GM18907 (cell line): Measurements from ENCODE around the gene MBTD1.
"Not testable (repeated sequence)": the region's sequence is repeated elsewhere in the genome, so short reads cannot be mapped to it uniquely, and the experiment has no call there.

ENCODE experiments used
- ATAC-seq: cut with Tn5 transposase; IDR thresholded peaks from one replicate; pipeline ENCODE4 v1.9.1; 2021; ENCODE audit warnings: mild to moderate bottlenecking, moderate library complexity; ENCODE audit not compliant: unreplicated experiment

Gene MBTD1

DNA sequence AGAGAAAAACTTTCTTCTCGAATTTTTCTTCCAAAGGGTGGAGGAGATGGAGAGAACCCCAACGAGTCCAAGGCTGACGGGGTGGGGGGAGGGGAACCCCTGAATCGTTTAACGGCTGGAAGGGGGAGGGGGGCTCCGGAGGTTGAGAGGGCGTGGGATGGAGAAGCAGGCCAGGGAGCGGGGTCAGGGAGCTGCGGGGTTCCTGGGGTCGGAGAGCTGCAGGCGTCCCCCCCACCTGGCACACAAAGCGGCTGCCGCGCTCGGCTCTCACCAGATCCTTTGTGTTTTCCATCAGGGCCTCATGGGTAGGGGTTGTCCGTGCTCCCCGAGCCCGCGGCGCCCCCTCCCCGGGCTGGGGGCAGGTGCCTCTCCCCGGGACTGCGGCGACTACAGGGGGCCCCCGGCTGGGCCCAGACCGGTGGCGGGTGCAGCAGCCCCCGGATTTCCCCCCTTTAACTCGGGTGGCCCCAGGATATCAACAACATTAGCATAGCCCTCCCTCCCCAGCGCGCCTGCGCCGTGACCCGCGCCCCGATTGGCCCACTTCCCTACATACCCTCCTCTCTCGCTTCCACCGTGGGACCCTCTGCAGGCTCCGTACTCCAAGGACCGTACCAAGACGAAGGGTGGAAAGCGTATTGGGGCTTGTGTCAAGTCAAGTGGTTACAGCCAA is at the start of gene MBTD1:
Gene MBTD1 (minus strand): TSS at position 486 of the 673 bp plus-strand sequence. CDS start 34,888 bp downstream, outside the sequence.
- peak; percentile 84 for ATAC-seq

DNA sequence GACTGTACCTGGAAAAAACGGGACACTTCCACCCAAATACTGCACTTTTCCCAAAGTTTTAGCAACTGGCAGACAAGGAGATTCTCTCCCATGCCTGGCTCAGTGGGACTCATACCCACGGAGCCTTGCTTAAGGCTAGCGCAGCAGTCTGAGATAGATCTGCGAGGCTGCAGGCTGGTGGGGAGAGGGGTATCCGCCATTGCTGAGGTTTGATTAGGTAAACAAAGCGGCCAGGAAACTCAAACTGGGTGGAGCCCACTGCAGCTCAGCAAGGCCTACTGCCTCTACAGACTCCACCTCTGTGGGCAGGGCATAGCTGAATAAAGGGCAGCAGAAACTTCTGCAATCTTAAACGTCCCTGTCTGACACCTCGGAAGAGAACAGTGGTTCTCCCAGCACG is 45.3 kb upstream of the MBTD1 start:
- no peak for ATAC-seq

DNA sequence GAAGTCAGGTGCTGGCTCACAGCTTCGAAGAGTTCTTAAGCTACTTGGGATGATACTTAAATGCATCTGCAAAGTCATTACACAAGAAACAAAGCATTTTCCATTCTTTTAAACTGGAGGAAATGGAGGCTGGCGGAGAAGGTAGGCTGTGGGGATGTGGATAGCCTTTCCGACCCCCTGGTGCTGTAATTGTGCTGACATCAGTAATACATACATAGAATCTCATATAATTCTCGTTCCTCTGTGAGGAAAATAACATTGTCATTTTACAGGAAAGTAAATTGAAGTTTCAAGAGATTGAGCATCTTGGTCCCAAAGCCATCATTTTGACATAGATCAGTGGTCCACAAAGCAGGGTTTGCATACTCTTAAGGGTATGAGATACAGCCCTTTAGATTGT is 40.0 kb upstream of the MBTD1 start:
- ATAC-seq: no peak

DNA sequence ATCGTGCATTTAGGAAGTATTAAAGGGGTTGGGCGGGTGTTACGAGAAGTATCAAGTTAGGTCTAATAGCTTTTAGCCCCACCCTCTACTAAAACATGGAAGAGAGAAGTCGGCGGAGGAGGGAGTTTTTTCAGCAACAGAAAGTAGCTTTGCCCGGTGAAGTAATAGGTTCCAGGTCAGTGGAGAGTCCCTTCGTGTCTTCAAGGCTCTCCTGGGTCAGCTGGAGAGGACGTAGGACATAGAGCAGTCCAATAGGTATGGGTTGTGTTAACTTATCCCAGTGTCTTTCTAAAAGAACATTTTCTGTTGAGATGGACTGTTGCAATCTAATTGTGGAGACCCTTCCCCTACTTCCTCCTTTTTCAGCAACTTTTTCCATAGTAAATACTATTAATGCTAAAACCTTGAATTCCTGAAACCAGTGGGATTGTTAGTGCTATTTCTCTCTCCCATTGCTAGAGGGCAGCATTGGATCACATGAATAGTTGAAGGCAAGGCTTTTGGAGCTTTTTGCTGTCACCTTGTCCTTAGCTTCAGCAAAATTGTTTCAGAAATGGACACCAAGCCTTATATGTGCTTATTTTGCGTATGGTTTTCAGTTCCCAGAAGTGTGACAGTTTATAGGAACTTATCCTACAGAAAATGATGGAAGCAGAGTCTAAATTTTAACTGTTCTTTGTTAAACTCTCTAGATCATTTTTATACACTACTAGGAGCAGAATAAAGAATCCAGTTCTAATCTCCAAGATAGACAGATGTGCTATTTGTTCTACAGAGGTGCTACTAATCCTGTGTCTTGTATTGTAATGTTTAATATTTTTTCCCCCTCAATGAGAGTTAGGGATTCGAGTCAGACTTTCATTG is 38.9 kb upstream of the MBTD1 start:
- no peak for ATAC-seq

DNA sequence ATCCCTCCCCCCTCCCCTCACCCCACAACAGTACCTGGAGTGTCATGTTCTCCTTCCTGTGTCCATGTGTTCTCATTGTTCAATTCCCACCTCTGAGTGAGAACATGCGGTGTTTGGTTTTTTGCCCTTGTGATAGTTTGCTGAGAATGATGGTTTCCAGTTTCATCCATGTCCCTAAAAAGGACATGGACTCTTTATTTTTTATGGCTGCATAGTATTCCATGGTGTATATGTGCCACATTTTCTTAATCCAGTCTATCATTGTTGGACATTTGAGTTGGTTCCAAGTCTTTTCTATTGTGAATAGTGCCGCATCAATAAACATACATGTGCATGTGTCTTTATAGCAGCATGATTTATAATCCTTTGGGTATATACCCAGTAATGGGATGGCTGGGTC is 34.5 kb upstream of the MBTD1 start:
- ATAC-seq: not testable (repeated sequence)

DNA sequence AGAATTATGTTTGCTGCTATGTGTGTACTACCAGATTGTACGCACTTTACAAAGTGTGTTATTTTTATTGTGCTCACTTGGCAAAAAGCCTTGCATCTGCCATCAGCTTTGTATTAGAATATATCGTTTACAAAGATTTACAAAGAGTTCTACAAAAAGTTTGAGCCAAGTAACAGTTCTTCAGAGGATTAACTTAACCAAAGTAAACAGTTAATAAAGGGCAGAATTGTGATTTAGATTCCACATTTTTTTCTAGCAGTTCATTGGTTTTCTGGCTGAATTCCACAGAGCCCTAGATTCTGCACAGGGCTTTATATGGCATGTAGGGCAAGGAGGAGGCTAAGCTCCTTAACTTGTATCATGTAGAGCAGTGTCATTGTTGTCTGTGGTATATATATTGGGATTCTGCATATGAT is 29.9 kb upstream of the MBTD1 start:
- no peak for ATAC-seq

DNA sequence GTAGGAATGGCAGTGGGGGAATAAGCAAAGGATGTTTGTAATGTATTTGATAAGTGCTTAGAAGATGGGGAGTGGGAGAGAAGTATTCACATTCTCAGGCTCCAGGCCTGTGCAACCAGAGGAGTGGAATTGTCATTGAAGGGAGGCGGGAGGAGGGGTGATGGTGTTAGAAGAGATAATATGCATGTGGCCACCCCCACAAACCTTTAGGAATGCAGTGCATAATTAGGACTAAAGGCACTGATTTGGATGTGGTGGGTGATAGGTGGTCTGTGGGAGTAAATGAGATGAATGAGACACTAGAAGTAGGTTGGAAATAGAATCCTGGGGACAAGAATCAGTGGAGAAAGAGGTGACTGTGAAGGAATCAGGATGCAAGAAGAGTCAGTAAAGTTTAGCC is 27.6 kb upstream of the MBTD1 start:
- ATAC-seq: no peak

DNA sequence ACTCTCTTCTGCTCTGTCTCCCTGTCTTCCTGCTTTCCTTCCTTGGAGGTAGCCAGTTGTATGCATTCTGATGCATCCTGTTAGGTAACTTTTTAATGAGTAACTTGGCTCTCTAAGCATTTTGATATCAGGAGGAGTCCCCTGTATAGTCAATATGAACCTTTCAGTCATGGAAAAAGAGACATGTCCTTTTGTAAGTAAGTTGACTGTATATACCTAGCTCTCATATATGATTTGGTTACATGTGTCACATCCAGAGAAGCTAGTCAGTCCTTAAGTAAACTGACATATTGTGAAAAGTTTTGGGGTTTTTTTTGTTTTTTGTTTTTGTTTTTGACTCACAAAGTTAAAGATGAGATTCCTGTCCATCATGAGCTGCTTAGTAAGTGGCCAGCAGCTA is 19.3 kb upstream of the MBTD1 start:
- ATAC-seq: no peak

DNA sequence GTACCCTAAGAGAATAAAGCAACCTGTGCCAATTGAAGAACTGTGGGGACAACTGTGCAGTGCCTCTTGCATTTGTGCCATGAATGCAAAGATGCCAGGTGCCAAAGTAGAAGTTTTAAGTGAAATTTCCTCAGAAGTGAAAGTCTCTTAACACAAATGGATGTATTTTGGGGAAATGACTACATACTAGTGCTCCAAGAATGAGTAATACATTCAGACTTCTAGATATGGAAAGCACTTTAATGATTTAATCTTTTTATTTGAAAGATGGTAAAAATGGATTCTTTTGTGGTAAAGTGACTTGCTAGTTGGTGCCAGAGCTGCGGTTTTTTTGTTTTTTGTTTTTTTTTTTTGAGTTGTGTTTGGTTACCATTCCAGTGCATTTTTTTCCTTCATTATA is 15.5 kb upstream of the MBTD1 start:
- ATAC-seq: no peak

DNA sequence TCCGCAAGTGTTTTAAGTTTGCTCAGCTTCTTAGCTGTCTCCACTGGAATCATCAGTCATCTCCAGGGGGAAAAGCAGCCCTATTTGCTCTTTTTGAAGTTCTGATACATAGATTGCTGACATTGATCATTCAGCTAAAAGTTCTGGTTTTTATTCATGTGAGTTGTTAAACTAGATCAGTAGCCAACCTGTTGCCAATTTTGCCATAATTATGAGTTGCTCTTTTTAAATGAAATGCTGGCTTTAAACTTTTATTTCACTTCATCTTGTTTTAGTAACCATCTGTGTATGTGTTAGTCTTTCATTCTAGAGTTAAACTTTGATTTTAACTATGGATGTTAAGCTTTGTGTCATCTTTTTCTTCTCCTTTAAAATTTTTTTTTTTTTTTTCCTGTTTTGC is 13.0 kb upstream of the MBTD1 start:
- ATAC-seq: no peak

DNA sequence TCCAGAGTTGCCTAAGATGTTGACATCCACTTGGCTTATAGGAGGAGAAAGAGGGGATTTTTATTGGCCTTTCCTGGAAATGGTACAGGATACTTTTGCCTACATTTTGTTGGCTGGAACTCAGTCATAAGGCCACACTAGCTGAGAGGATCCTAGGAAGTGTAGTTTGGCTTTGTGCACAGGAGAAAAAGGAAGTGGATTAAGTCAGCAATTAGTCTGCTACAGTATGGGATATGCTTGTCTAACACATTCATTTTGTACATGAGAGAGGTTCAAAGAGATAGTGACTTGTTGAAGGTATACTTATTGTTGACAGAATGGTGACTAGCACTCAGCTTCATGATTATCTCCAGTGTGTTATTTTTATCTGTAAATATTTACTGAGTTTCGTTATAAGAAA is 10.8 kb upstream of the MBTD1 start:
- ATAC-seq: no peak

DNA sequence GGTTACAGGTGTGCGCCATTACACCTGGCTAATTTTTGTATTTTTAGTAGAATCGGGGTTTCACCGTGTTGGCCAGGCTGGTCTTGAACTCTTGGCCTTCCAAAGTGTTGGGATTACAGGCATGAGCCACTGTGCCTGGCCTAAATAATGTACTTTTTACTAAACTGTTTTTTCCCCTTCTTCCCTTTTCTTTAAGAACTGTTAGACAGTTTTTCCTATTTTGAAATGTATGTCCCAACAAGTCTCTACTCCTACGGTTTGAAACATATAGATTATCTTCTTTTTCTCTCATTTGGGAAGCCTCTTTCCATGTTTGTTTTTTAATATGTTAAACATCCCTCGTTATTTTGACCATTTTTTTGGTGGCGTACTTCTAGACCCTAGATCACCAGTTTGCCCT is 10.1 kb upstream of the MBTD1 start:
- ATAC-seq: no peak

DNA sequence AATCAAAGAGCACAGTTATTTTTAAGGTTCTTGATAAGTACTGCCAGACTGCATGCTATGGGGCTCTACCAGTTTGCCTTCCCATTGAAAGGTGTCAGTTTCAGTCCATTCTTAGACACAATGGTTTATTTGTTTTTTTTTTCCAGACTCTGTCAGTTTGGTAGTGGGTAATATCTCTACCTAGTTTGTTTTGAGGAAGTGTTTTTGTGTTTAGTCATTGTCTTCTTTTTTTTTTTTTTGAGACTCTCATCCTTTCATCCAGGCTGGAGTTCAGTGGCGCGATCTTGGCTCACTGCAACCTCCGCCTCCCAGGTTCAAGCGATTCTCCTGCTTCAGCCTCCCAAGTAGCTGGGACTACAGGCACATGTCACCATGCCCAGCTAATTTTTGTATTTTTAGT is 4.6 kb upstream of the MBTD1 start:
- not testable (repeated sequence) for ATAC-seq

DNA sequence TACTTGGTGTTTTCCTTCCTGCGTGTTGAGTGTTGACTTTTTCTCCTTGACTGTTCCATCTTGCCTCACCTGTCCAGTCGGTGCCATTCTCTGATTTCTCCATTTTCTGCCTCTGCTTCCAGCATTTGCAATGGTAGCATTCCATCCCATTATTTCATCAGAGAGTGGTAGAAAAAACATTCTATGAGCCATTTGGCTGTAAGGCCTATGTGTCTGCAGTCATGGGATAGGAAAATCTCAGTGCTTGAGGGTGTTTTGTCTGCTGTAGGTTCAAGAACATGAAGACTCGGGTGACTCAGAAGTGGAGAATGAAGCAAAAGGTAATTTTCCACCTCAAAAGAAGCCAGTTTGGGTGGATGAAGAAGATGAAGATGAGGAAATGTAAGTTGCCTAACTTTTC is 3.2 kb upstream of the MBTD1 start:
- no peak for ATAC-seq

DNA sequence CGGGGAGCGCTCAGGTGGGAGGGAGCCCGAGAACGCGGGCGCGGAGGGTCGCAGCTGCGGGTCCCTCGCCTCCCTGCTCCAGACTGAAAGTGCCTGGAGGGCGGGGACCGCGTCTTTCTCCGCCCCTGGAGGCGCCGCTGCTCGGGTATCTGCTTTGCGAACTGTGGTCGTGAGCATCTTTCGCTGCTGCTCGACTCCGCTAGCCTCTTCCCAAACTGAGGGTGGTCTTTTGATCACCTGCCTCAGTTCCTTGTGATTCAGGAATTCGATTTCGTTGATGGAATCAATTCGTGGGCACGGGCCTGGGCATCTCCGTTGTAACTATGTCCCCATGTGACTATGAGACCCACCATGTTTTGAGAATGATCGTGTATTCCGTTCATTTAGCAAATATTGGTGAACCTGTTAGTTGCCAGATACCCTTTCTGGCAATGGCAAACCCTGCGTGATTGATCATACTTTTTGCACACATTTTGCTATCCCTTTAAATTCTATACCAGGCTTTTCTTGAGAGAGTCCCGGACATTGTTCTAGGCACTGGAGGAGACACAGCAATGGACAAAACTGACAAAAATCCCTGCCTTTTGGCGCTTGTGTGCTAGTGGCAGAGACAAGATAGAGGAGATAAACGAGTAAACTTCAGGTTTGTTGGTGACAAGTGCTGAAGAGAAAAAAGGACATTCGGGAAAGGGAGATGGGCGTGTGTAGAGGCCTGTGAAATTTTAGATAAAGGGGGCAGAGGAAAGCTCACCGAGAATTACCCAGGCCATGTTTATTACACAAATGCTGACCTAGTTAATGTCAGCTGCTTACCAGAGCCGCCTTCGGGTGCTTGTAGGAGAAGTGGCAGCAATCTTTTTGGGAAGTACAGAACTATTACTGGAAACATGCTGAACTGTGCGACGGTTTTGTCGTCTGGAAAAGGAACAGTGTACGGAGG is 1.4 kb upstream of the MBTD1 start:
- no peak for ATAC-seq

DNA sequence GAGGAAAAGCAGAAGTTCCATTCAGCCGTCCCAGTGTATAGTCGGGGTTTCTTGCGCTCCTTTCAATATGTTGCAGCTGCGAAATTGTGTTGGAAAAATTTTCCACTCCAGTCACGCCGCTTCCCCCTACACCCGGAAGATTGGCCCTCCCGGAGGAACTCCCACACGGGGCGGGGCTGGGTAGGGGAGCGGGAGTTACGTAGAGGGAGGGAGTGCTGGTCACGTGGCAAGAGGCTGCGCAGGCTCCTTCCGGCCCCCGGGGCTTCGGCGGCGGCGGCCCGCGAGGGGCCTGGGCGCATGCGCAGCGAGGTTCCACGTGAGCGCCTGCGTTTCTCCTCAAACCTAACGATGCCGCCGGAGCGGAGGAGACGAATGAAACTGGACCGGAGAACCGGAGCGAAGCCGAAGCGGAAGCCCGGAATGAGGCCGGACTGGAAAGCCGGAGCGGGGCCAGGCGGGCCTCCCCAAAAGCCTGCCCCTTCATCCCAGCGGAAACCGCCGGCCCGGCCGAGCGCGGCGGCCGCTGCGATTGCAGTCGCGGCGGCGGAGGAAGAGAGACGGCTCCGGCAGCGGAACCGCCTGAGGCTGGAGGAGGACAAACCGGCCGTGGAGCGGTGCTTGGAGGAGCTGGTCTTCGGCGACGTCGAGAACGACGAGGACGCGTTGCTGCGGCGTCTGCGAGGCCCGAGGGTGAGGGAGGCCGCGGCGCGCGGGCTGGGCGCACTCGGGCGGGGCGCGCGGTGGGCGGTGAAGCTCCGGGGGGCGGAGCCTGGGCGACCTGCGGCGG is 581 bp upstream of the MBTD1 start, which contains the start of gene UTP18:
Gene UTP18 (plus strand): TSS at position 310 of the 787 bp plus-strand sequence. CDS start 39 bp downstream, at position 349.
- ATAC-seq: peak; percentile 82

DNA sequence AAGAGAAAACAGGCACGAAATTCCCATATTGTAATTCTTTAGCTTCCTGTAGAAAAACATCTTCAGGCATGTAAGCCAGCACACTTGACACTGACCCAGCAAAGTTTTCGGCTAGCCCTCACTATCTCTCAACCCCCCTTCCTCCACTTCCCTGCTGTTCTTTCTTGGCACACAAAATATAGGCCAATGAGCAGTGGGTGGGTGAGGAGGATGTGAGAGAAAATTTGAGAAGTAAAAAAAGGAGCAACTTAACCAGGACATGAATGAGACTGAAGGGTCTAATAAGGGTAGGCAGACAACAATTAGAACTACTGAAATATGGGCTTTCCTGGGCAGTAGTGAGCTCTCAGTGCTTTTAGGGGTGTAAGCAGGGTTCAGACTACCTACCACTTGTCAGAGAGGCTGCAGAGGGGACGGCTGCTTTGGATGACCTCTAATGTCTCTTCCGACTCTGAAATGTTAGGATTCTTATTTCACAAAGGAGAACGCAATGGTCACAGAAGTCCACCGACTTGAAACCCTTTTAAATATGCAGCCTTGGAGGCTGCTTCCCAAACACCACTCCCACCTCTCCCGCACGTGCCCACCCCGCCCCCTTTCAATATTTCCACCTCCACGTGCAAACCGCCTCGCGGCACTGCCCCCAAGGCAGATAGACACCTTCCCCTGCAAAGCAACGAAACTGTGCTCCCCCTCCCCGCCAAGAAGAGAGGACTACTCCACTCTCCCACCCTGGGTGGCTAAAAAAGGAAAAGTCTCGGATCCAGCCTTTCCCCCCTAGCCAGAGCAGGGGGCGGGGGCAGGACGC is 889 bp downstream of the MBTD1 start:
- ATAC-seq: no peak

DNA sequence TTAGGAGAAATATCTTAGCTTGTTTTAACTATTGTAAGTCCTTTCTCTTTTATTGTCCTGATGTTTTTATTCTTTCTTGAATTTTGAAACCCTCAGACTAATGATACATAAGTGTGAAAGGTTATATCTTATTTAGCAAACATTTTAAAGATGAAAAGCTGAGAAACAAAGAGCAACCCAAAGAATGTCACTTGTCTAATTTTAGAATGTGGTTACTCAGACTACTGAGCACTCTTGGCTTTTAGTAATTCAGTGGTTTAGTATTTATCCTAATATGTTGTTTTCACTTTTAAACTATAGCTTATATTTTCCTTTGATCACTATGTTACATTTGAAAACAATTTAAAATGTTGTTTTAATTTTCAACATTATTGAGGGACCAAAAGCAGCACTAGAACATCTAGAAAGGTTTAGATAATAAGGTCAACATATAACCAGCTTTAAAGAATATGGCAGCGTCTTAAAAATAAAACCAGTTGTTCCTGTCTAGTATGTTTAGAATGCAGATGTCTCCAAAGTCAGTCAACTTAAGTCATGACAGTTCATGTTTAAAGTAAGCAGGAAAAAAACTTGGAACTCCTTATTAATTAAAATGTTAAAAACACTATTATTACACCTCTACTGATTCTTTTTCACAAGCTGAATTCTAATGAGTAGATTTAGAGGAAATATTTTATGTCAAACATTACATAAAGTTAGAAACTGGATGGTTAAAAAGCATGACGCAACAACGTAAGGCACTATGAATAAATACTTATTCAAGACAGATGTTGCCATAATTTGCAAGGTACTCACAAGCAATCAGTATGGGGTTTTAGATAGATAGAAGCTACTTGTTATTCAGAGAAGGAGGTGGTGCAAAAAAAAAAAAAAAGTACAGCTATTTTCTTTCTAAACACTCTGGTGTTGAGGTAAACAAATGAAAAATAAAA is 2.4 kb downstream of the MBTD1 start:
- ATAC-seq: no peak
